ENCODE measurements around the gene LINGO4. TPM values are rescaled to one million over a fixed set of nuclear protein-coding genes. Genes with fewer than 3 reads are reported as not detected.

The LINGO4 gene
- total RNA-seq, 1 donor from 2014 or later = not detected

DNA sequence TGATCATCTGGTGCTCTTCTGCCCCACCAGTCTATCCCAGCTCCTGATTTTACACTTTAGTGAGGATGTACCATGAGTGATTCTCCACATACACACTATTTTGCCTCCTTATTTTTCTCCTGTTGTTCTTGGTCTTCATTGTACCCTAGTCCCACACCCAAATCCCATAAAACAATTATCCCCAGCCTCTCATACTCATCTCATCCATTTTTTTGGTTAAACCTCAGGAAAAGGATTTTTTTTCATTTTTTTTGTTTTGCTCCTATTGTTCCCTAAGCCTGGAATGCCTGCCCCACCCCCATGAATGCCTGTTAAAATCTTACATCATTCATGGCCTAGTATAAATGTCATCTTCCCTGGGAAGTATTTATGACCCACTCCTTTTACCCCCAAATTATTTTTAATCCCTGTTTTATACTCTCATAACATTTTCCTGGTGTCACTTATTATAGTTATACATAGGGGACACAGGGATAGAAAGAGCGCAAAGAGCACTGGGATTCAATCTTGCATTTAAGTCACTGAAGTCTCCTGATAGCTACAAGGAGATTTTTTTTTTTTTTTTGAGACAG, 4.9 kb upstream of the LINGO4 start:
- H3K9me3 Mint-ChIP-seq (ENCODE audit: unreplicated experiment) = no peaks in the 10 kb centered on the region
- DNase-seq = no peak
- H3K36me3 Mint-ChIP-seq (ENCODE audit: unreplicated experiment) = no peaks in the 10 kb centered on the region
- peaks cover 8% of the 10 kb centered on the region for H3K4me1 Mint-ChIP-seq (ENCODE audit: low read depth, unreplicated experiment)
- H3K27me3 Mint-ChIP-seq (ENCODE audit: unreplicated experiment) = peaks cover 3% of the 10 kb centered on the region
- H3K27ac Mint-ChIP-seq (ENCODE audit: unreplicated experiment) = no peak overlapping the region
- H3K4me3 Mint-ChIP-seq (ENCODE audit: unreplicated experiment) = no peak overlapping the region
- TF ChIP-seq CTCF (IDR thresholded peaks at IDR 0.05; ENCODE audit: partially characterized antibody, unreplicated experiment) = no peak

DNA sequence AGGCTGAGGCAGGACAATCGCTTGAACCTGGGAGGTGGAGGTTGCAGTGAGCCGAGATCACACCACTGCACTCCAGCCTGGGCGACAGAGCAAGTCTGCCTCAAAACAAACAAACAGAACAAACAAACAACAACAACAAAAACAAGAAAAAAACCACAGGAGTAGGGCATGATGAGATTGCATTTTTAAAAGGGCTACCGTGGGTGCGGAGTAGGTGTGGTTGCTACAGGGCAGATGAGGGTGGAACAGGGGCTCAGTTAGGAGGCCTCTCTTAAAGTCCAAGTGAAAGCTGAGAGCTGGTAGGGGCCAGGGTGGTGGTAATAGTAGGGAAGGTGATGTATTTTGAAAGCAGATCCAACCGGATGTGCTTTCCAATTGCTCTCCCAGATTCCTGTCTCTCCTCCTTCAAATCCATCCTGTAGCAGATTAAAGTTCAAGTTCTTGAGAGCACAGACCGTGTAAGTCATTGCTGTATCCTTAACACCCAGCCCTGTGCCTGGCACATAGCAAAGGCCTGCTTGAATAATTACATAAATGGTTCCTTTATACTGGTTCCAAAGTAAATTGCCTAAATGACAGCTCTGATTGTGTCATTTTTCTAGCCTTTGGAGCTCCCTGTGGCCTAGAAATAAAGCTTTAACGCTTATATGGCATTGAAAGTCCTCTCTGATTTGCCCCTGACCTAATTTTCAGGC, 4.2 kb upstream of the LINGO4 start:
- Mint-ChIP-seq H3K9me3 (ENCODE audit: unreplicated experiment) (no peaks in the 10 kb centered on the region), H3K27me3 (ENCODE audit: unreplicated experiment) (peaks cover 5% of the 10 kb centered on the region)

DNA sequence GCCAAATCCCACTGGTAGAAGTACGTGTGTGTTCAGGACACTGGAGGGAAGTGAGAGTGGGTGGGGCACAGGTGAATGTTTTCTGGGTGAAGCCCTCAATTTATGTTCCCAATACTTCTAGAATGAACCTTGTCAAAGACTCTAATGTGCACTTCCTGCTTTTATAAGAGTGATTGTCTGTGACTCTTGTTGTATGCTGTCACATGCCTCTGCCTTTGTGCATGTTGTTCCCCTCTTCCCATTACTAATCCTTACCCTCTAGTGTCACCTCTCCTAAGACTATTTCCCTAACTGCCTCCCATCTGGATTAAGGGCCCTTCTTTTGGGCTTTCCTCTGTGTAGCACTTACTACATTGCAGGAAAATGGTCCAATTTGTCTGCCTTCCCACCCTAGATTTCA, 2.5 kb upstream of the LINGO4 start:
- H3K9me3 Mint-ChIP-seq (ENCODE audit: unreplicated experiment) = no peaks in the 10 kb centered on the region
- no peaks in the 10 kb centered on the region for H3K36me3 Mint-ChIP-seq (ENCODE audit: unreplicated experiment)
- peaks cover 5% of the 10 kb centered on the region for H3K27me3 Mint-ChIP-seq (ENCODE audit: unreplicated experiment)
- no peak overlapping the region for H3K4me3 Mint-ChIP-seq (ENCODE audit: unreplicated experiment)
- no peak for DNase-seq
- no peak for TF ChIP-seq CTCF (IDR thresholded peaks at IDR 0.05; ENCODE audit: partially characterized antibody, unreplicated experiment)
- H3K4me1 Mint-ChIP-seq (ENCODE audit: low read depth, unreplicated experiment) = peaks cover 8% of the 10 kb centered on the region
- H3K27ac Mint-ChIP-seq (ENCODE audit: unreplicated experiment) = no peak overlapping the region

More for the DNA sequence above, 4.2 kb upstream of the LINGO4 start:
- Mint-ChIP-seq H3K36me3 (ENCODE audit: unreplicated experiment) (no peaks in the 10 kb centered on the region), H3K4me1 (ENCODE audit: low read depth, unreplicated experiment) (peaks cover 8% of the 10 kb centered on the region), H3K27ac (ENCODE audit: unreplicated experiment) (no peak overlapping the region), H3K4me3 (ENCODE audit: unreplicated experiment) (no peak overlapping the region)
- no peak for DNase-seq
- no peak for TF ChIP-seq CTCF (IDR thresholded peaks at IDR 0.05; ENCODE audit: partially characterized antibody, unreplicated experiment)

DNA sequence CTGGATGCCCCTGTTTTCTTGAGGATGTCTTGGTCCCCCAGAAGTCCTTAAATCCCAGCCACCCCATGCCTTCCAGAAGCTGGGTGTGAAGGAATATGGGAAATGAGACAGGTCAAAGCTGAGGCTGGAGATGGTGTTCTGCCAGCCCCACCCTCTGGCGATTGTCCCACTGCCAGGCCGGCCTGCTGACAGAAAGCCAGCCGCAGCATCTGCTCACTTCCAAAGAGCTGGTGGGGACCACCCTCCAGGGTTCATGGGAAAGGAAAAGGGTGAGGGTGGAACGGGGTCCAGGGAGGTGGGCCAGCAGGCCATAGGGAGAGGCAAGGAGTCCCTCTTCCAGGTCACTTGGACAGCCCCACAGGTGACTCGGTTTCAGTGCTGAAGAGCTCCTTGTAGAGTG, 1.9 kb upstream of the LINGO4 start:
- Mint-ChIP-seq H3K4me1 (ENCODE audit: low read depth, unreplicated experiment) (peaks cover 8% of the 10 kb centered on the region), H3K36me3 (ENCODE audit: unreplicated experiment) (no peaks in the 10 kb centered on the region)
- no peak for DNase-seq

More for the DNA sequence above, 1.9 kb upstream of the LINGO4 start:
- TF ChIP-seq CTCF (IDR thresholded peaks at IDR 0.05; ENCODE audit: partially characterized antibody, unreplicated experiment) = no peak
- Mint-ChIP-seq H3K27me3 (ENCODE audit: unreplicated experiment) (peaks cover 5% of the 10 kb centered on the region), H3K27ac (ENCODE audit: unreplicated experiment) (no peak overlapping the region), H3K4me3 (ENCODE audit: unreplicated experiment) (no peak overlapping the region), H3K9me3 (ENCODE audit: unreplicated experiment) (no peaks in the 10 kb centered on the region)

Measured in glutamatergic neuron (in vitro differentiated cells).